Measurements from ENCODE around the gene WIPI1.

WIPI1 gene

DNA sequence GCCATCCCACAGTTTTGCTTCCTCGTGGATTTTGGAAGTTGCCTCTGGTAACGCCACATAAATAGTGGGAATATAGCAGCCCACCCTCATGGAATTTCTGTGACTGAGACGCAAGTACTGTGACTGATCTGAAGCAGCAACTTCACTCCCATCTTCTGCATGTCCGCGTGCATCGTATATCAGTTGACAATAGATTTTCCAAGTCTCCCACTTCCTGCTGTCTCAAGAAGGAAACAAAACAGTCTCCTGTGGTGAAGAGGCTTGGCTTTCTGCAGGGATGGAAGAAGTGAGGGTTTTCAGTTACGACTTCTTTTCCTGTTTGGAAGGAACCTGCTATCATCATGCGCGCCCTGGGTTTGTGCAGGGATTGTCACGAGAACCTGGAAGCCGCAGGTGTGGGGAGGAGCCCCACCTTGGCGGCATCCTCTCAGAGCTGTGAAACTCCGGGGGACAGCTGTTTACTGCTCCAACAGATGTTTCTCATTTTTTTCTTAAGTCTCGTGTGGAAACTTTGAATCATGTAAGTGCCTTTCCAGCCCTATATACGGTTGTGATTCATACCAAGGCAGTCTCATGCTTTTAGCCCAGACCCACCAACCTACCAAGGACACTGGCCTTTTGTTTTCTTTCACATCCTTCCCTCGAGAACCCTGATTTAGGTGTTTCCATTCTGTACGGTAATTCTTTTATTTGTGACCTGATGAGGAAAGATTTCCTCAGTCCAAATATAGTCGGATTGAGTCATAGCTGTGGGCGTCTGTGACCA is 57.5 kb downstream of the WIPI1 start:
- no peak overlapping the region for H3K4me3 ChIP-seq (ENCODE audit: low read length)

DNA sequence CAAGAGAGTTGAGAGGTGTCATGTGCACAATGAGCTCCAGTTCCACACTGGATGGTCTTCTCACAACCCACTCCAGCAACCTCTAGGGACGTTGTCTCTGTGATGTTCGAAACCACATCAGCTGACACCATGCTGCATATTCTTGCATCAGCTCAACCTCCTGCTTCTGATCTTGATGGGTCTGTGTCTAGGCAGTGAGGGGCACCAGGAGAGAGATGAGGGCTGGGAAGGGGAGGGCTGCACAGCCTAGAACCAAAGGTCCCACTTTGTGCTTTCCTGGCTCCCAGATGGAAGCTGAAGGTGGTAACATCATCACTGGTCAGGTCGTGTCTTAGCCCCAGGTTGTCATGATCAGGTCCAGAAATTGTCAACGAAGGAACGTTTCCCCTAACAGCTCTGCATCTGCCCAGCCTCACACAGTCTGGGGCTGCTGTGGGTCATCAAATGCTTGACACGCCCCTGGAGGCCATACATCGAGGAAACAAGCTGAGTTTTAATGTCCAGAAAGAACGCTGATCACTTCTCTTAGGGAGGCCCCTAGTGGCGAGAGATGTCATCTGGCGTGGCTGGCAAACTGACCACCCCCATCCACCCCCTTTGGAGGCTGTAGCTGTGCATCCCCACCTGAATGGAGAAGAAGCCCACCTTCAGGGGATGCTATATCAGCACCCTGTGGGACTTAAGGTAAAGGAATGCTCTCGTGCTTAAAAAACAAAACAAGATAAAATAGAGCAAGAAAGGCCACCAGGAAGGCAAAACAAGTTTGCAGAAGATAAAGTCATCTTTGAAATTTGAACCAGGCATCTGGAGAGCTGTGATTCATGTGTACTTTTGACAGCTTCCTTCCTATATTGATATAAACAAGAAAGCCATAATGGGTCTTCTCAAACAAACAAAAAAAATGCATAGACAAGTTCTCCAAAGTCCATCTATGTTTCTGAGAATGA is 58.3 kb downstream of the WIPI1 start:
- no peak overlapping the region for H3K4me3 ChIP-seq (ENCODE audit: low read length)
- TF ChIP-seq ZNF274 (IDR thresholded peaks at IDR 0.05; ENCODE audit: low read depth, low read length) = no peak

More for the DNA sequence above, 57.5 kb downstream of the WIPI1 start:
- no peak for TF ChIP-seq ZNF274 (IDR thresholded peaks at IDR 0.05; ENCODE audit: low read depth, low read length)

DNA sequence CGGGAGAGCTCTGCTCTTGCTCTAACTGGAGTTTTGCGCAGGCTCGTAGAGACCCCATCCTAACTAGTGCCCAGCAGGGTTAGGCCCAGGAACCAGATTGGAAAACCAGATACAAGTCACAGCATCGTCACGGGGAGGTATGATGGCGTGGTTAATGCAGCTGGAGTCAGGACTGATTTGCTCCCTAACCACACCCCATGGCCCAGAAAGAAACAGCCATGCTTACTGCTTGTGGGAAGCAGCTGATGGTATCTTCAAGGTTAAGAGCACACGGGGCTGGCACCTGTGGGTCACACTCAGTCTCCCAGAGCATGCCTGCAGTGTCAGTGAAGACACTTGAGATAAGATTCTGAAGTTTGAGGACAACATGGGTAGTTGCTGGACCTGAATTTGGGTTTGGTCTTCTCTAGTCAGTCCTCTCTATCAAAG is 60.2 kb downstream of the WIPI1 start:
- TF ChIP-seq ZNF274 (IDR thresholded peaks at IDR 0.05; ENCODE audit: low read depth, low read length) = no peak
- H3K4me3 ChIP-seq (ENCODE audit: low read length) = no peak overlapping the region

DNA sequence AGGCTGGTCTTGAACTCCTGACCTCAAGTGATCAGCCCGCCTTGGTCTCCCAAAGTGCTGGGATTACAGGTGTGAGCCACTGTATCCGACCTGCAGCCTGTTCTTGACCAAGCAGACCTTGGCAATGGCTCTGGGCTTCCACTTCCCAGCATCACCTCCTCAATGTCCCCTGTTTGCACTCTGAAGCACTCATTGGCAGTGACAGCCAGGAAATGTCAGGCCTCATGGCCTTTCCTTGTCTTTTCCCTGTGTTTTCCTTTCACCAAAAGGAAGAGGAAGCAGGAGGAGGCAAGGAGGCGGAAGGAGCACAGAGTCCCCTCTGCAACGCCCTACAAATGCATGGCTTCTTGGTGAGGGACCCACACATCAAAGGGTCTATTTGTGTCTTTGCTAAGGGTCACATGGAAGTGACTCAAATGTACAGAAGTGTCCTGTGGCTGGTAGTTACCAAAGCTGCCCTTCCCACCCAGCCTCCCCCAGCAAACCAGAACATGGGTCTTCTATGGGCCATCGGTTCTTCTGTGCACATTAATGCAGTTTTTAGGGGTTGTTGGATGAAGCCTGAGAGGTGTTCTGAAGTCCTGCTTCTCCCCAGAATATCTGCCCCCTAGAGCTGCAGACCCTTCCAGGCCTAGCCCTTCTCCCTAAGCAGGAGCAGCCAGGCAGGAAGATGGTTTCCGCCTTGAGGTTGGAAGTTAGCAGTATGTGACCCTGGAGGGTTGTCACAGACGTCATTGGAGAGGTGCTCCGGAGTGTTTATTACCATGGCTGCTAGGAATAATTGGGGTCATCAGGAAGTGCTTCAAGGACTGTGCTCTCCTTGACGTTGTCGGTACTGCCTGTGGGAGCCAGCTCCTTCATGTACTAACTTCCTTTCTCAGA is 60.8 kb downstream of the WIPI1 start:
- H3K4me3 ChIP-seq (ENCODE audit: low read length) = no peak overlapping the region
- no peak for TF ChIP-seq ZNF274 (IDR thresholded peaks at IDR 0.05; ENCODE audit: low read depth, low read length)

DNA sequence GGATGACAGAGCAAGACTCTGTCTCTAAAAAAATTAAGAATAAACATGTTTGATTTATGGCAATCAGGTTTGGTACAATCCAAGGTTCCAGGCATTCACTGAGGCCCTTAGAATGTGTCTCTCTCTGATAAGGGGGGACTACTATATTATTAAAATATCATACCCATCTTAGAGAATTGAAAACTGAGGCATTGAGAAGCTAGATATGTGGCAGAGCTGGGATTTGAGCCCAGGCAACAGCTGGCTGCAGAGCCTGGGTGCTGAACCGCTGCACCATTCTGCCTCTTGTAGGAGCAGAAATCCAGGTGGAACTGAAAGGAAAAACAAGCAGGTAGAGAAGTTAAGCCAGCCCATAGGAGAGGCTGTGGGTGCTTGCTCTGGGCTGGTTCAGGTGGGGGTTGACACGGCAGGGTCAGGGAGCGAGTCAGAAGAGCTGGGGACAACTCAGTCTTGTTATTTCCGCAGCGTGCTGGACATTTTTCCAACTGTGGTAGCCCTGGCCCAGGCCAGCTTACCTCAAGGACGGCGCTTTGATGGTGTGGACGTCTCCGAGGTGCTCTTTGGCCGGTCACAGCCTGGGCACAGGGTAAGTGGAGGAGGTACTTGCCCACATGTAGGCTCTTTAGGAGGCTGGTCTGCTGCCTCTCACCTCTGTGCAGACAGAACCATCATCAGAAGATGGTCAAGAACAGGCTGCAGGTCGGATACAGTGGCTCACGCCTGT is 62.5 kb downstream of the WIPI1 start:
- no peak overlapping the region for H3K4me3 ChIP-seq (ENCODE audit: low read length)
- no peak for TF ChIP-seq ZNF274 (IDR thresholded peaks at IDR 0.05; ENCODE audit: low read depth, low read length)

DNA sequence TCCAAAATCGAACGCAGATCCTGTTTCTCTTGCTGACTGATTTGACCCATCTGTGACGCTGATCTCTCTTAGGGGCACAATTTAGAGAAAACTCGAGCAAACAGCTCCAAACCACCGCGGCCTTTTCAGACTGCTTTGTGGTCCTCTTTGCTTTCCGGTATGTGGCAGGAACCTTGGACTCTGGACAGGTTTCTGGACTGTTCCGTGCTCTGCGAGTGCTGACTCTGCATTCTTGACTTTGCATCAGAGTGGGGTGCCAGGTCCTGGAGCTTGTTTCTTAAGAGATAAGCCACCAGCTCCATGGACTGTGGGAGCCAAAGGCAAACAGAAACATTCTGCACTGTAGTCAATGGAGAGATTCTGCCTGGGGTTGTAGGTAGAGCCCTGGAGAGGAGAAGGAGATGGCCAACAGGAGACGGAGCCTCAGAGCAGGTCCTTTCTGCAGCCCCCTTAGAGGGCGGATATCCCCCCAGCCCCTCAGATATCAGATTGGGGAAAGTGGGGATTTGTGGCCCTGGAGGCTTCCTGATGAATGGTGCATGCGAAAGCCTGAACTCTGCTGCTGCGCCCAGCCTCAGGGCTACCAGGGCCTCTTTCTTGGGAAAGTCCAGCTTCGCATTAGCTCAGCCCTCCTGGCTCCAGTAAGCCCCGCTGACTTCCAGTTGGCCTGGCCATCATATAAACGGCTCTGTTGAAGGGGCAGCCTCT is 65.6 kb downstream of the WIPI1 start:
- H3K4me3 ChIP-seq (ENCODE audit: low read length) = no peak overlapping the region
- TF ChIP-seq ZNF274 (IDR thresholded peaks at IDR 0.05; ENCODE audit: low read depth, low read length) = no peak

DNA sequence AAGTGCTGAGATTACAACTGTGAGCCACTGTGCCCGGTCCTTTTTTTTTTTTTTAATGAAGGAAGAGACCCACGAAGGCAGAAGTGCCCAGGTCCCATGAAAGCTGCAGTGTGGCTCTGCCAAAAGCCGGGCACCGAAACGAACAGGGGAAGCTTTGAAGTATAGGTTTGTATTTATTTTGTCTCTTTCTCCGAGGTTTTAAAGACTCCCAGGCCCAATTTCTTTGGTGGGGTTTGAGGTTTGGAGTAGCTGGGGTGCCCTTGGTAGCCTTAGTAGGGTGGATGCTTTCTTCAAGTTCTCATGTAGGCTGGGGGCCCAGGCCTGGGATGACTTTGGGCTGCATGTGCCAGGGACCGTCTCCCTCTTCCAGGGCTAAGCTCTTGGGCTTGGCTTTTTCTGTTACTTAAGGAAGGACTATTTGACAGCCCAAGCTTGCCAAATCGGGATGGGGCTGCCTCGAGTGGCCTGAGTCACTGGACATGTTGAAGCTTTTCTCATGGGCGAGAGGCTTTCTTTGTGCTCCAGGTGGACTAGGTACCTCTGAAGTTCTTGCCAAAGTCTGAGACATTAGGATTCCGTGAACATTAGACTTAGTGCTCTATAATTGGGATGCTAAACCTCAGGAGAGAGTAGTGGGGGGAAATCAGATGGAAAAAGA is 66.3 kb downstream of the WIPI1 start:
- no peak overlapping the region for H3K4me3 ChIP-seq (ENCODE audit: low read length)
- no peak for TF ChIP-seq ZNF274 (IDR thresholded peaks at IDR 0.05; ENCODE audit: low read depth, low read length)

DNA sequence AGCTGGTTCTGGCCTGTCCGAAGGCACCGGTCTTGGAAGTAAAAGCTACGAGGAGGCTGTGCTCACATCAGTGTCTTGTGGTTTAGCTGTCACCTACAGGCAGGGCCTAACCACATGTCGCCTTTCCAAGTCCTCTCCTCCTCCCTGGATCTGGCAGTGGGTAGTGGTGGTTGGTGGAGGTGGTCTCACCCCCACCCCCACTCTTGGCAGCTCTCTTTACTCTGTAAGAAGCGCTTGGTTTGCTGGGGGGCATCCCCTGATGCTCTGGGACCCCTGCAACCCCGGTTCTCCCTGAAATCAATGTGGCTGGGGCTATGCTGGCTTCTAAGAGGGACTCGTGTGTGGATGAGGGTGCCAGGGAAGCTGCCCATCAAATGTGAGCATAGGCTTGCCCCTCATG is 68.3 kb downstream of the WIPI1 start:
- no peak for TF ChIP-seq ZNF274 (IDR thresholded peaks at IDR 0.05; ENCODE audit: low read depth, low read length)
- H3K4me3 ChIP-seq (ENCODE audit: low read length) = no peak overlapping the region

DNA sequence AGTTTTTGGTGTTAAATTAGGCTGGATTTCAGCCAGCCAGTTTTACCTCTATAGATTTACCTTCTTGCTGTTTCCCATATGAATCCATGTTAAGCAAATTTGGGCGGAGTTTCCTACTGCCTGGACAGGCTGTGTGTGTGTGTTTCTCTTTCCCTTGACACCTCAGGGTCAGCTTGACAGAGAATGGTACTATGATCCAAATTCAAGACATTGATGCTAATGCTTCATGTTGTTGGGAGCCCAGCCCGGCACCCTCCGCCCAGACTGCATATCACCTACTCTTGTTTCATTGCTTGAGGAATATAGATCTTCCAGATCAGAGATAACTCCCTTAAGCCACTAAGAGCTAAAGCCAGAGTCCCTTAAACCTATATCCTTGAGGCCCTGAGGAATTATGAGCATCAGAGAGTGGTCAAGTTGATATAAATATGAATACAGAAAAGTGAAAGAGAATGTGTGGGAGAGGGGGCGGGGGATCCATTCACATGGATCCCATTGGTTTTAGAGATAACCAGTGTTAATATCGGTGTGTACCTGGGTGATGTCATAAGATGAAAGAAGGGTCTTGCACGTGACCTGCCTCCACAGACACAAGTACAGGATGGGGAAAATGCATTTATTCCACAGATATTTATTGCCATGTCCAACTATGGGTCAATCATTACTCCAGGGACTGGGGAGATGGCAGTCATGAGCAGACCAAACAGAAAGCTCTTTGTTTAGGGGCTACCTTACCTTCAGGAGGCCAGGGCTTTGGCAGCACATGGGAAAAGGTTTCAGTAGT is 69.7 kb downstream of the WIPI1 start:
- no peak for TF ChIP-seq ZNF274 (IDR thresholded peaks at IDR 0.05; ENCODE audit: low read depth, low read length)

DNA sequence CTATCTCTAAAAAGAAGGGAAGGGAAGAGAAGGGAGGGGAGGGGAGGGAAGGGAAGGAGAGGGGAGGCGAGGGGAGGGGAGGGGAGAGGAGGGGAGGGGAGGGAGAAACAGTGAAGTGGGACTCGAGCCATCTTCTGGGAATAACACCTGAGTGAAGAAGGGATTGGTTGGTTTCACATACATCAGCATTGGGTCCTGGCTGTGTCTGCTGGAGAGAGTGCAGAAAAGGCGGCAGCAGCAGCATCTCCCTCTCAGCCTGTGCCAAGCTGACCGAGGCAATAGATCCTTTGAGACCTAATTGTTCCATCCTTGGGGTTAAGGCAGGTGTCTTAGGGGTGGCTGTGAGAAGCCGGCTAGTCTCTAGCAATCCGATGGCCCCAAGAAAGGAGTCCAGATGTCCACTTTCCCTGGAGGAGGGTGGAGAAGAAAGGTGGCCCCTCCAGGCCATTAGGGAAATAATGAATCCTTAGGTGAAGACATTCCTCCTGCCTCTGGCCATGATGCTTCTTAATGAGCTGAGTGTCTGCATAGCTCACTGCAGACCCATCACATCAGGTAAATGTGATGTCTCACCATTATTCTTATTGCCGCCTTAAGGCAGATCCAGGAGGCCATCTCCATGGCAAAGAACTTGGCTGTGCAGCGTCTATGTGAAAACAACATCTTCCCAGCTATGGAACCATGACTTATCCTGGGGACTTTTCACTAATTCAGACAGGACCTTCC is 71.6 kb downstream of the WIPI1 start:
- TF ChIP-seq ZNF274 (IDR thresholded peaks at IDR 0.05; ENCODE audit: low read depth, low read length) = no peak
- no peak overlapping the region for H3K4me3 ChIP-seq (ENCODE audit: low read length)

More for the DNA sequence above, 69.7 kb downstream of the WIPI1 start:
- no peak overlapping the region for H3K4me3 ChIP-seq (ENCODE audit: low read length)

DNA sequence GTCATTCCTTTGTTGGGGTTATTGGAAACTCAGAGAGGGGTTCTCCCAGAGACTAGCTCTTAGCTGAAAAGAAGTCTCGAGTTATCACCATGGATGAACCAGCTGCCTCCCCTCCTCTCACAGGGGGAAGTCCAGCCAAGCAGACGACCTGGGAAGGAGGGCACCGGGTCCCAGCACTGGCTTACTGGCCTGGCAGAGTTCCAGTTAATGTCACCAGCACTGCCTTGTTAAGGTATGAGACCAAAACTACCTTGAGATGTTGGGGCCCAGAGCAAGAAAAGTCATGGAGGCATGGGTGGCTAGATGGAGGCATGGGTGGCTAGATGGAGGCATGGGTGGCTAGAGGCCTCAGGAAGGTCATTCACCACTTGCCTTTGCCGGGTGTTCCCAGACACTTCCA is 72.4 kb downstream of the WIPI1 start:
- TF ChIP-seq ZNF274 (IDR thresholded peaks at IDR 0.05; ENCODE audit: low read depth, low read length) = no peak
- no peak overlapping the region for H3K4me3 ChIP-seq (ENCODE audit: low read length)

All from GM08714 (cell line).